GM21528 (cell line): ENCODE measurements around the gene MTG1.
A peak's percentile ranks its signal among the peaks of the same experiment; 100 is the strongest.
"Not testable (repeated sequence)": the region's sequence is repeated elsewhere in the genome, so short reads cannot be mapped to it uniquely, and the experiment has no call there.

Experiments used
- ATAC-seq: cut with Tn5 transposase; IDR thresholded peaks from one replicate; pipeline ENCODE4 v1.9.1; 2021; ENCODE audit warnings: mild to moderate bottlenecking, moderate library complexity; ENCODE audit not compliant: unreplicated experiment, low FRiP score

MTG1 gene

DNA sequence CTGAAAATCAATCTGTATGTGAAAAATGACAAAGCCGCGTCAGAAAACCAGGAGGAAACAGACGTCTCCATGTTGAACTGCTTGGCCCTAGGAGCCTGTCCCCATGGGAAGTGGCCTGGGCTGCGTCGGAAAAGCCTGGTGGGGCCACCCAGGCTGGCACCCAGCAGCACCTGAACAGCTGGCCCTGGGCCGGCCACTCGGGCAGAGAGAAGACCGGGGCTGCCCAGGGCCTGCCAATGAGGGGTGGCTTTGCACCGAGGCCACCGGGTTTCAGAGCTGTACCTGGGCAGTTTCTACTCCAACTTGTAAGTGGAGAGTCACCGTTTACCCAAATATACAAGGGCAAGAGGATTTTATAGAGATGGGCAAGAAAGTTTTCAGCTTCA is 35.0 kb upstream of the MTG1 start:
- ATAC-seq = no peak

DNA sequence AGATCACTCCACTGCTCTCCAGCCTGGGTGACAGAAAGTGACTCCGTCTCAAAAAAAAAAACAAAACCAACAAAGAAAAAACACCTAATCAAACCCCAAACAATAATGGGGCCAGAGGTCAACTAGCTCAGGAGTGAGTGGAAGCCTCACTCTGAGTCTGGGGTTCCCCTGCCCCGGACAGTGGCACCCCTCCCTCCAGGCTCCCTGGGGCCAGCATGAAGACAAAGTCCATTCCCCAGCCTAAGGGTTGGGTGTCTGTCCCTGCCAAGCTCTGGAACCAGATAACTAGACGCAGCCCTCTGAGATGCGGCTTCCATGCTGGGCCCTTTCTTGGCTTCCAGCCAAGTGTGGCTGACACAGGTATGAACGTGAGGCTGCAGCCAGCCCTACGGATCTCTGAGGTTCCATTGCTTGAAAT is 34.4 kb upstream of the MTG1 start:
- ATAC-seq = no peak

DNA sequence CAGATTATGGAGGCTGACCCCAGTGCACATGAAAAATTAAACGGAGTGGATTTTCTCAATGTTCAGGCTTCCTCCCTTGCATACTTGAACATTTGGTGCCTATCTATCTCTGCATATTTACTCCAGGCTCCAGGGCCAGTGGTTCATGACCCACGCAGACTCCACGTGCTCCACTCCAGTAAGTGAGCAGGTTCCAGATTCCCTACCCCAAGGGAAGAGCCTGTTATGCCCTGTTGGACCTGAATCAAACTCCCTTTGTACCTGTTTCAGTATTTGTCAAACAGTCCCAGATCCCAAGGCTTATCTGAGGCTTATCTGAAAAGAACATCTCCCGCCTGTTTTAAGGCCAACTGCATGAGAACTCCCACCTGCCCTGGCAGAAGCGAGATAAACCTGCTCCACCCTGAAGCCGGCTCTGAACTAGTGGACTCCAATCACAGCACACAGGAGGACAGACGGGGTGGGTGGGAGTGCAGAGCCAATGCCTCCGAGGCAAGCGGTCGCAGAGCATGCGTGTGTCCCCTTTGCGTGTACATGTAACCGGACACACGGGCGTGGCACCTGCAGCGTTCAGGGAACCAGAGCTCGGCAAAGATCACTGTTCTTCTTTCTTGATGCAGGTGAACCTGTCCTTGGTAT is 33.9 kb upstream of the MTG1 start:
- no peak for ATAC-seq

DNA sequence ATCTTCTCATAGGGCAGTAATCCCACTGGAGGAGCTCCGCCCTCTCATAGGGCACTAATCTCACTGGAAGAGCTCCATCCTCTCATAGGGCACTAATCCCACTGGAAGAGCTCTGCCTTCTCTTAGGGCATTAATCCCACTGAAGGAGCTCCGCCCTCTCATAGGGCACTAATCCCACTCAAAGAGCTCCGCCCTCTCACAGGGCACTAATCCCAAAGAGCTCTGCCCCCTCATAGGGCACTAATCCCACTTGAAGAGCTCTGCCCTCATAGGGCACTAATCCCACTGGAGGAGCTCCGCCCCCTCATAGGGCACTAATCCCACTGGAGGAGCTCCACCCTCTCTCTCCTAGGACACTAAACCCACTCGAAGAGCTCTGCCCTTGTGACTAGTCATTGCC is 32.7 kb upstream of the MTG1 start:
- ATAC-seq = no peak

DNA sequence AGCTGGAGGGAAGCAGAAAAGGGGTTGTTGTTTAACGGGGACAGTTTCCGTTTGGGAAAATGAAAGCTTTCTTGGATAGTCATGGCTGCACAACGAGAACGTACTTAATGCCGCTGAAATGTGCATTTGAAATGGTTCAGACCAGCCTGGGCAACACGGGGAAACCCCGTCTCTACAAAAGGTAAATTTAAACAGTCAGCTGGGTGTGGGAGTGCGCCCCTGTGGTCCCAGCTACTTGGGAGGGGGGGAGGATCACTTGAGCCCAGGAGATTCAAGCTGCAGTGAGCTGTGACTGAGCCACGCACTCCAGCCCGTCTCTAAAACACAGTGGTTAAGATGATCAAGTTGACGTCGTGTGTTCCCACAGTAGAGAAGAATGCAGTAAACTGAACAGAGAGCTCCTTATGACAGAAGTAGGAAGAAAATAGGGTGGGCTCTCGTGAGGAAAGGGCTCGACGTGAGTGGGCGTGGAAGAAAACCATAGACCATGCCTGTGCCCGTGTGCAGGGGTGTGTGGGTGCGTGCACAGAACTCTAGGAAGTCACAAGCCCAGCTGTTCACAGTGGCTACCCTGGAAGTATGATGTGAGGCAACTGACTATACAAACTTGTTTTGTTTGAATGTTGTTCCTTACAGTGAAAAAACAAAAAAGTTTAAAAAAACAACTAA is 32.0 kb upstream of the MTG1 start:
- no peak for ATAC-seq

DNA sequence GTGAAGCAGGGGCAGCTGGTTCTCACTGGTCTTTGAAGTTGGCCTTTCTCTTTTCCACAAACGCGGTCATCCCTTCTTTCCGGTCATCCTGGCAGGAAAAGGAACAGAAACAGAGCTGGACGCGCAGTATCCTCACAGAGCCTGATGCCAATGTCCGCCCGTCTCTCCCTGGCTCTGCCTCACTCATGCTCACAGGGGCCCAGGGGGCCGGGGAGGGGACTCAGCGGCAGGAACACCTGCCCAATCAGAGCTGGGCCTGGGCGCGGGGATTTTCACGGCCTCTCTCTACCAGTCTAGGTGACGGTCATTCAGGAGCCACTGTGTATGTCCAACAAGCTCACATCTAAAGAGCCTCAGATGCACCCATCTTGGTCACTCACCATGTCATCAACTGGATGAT is 31.1 kb upstream of the MTG1 start:
- no peak for ATAC-seq

DNA sequence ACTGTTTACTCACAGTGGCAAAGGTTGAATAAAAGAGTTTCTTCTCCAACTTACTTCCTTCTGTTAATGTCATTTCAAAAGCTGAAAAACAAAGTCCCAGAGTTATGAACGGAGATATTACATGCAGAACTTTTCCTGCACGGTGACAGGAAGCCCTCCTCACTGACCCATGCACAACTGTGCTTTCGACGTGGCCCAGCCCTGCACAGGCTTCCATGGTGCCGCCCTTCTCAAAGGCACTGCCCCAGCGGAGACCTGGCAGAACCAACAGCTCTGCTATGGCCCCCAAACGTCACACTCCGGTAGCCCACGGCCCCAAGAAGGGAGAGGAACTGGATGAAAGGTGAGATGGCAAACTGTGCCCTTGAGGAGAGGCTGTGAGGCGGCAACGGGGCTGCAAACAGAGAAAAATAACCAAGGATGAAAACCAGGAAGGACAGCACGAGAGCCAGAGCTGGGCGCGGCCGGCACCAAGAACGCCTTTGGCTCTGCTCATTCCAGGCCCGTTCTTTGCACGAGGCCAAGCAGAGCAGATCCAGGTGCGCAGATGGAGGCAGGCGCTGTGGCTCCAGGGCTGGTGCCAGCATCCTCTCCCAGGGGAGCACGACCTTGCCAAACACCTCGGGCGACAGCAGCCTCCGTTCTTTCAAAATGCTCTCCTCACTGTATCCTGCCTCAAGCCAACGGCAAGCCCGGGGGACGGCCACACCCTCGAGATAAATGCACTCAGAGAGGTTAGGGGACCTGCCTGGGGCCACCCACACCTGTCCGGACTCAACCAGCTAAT is 29.1 kb upstream of the MTG1 start:
- no peak for ATAC-seq

DNA sequence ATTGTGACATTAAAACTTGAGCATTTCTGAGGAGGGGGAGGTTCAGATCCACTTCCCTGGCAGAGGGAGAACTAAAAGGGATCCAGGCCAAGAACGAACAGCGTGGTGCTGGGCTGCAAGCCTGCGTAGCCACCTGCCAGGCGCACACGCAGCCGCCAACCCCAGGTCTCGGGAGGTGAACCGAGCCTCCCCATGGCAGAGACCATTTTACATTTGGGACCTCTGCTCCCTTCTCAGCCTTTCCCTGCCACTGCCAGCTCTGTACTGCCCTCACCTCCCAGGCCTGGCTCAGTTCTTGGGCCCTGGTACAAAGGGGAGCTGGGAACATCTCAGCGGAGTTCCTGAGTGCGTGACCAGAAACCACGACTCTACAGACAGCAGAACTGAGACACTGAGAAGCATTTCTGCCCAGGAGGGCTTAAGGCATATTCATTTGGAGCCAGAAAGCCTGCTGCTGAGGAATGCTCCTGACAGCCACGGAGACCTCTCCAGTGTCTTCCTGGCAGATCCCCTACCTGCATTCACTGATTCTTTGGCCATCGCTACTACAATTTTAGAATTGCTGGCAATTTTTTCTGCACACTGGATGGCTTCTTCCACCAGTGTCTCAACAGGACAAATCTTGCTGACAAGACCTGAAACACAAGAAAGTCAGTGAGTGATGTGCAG is 28.4 kb upstream of the MTG1 start:
- ATAC-seq = no peak

DNA sequence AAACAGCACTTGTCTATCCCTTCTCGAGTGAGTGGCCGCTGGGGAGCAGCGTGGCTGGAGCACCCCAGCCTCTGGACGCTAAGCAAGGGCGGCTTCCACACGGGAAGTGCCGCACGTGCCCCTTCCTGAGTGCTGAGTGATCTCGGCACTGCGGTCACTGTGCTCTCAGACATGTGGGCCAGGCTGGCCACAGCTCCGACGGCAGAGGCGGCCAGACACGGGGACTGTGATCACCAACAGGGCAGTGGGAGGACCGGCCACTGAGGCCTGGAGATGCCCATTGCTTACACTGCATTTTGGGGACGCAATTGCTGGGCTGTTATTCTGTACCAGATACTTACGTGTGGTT is 27.9 kb upstream of the MTG1 start:
- no peak for ATAC-seq

DNA sequence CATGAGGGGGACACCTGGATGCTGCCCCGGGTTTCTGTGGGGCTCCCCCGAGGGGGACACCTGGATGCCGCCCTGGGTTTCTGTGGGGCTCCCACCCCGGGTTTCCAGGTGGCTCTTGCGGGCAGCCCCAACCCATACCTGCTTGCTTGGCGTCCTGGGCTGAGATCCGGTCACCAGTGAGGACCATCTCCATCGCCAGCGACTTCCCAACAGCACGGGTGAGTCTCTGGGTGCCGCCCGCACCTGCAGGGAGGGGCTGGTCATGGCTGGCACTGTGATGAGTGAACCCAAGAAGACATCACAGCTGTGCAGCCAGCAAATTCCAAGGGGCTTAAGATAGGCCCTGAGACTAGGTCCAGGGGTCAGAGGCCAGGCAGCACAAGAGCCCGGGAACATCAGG is 27.2 kb upstream of the MTG1 start:
- no peak for ATAC-seq

DNA sequence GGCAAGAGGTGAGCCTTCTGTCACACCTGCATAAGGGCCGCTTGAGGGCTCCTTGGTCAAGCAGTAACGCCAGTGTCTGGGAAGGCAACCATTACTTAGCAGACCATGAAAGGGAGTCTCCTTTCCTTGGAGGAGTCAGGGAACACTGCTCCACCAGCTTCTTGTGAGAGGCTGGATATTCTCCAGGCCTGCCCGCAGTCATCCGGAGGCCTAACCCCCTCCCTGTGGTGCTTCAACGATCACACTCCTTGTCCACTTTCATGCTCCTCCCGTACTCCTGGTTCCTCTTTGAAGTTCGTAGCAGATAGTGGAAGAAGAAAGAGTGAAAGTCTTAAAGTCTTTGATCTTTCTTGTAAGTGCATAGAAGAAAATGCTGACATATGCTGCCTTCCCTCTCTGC is 26.5 kb upstream of the MTG1 start:
- ATAC-seq = not testable (repeated sequence)

DNA sequence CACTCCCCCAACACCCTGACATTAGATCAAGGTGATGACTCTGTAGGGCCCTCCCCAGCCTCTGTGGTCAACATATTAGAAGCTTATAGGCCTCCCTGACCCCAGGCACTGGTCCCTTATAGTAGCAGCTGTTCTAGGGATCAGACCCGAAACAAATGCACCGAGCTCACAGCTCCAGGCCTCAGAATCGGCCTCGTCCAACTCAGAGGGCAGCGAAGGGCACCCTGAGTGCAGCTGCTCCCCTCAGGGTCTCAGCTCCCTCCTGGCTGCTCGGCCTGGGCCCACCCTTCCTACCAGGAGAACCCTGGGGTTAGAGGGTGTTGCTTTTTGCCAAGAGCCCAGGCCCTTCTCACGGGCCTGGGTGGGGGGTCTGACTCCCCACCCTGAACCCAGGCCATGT is 25.8 kb upstream of the MTG1 start:
- ATAC-seq = no peak

DNA sequence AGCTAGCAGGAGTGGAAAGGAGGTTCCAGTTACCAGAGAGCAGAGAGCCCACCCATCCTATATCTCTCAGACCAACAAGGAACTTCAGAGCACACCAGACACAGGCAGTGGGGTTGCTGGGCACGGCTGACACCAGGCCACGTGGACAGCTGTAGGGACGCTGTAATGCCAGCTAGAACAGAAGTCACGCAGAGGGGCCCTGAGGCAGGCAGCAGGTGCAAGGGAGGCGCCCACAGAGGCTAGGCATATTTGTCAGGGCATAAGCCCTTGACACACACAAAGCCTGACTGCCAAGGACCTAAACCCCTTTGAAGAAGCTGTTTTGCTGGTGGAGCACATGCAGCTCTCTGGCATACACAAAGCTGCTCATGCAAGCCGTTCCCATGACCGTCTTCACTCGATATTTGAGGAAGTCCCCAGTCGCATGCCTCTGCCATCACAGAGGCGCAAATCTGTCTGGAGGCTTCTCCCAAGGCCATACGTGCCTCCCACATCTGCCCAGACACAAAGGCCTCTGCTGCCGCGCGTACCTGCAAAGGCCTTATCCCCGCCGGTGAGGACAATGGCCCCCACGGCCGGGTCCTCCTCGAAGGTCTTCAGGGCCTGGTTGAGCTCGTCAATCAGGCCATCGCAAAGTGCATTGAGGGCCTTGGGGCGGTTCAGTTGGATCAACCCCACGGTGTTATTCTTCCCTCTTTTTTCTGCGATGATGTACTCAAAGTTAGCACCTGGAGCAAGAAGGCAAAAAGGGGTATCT is 23.7 kb upstream of the MTG1 start:
- no peak for ATAC-seq

DNA sequence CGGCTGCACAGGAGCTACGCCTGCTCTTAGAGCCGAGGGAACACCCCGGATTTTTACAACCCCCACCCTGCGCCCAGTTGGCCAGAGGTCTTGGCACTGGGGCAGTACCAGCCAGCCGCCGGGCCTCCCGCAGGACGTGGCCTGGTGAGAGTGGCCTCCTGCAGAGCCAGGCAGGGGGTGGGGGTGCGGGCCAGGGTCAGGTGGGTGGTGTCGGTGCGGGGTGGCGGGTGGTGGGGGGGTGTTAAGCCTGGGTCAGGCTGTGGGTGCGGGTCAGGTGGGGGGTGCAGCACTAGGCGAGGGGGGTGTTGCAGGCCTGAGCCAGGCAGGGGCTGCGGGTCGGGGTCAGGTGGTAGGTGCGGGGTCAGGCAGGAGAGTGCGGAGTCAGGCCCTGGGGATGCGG is 21.4 kb upstream of the MTG1 start:
- no peak for ATAC-seq

DNA sequence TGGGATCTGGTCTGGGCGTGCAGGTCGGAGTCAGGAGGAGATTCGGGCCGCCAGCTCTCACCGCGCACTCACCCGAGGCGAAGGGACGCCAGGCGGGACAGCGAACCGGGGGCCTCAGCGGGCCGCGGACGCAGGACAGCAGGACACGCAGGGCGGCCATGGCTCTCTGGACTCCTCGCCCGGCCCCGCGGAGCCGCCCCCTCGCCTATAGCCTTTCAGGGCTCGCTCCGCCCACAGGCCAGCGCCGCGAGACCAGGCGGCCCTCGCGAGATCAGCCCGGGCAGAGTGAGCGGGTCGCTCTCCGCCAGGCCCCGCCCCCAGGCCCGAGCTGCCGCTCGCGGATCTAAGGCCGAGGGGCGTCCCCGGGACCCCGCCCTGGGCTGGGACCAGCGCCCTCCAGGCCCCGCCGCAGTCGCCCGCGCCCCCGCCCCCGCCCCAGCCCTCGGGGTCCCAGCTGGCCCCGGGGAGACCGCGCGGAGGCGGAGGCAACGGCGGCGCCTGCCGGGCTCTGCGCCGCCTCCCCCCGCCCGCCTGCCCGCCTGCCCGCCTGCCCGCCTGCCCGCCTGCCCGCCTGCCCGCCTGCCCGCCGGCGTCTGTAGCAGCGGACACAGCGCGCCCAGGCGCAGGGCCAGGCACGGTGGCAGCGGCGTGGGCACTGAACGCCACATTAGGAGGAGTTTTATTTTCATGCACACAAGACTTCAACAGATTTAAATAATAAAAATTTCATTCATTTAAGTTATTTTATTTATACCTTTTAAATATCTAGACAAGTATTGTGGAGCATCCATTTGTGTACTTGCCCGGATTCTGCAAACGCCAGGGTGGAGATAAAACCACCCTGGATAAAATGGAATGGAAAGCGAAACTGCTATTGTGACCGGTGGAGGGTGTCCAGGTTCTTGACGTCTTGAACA is 20.5 kb upstream of the MTG1 start, which contains the start of gene ECHS1:
Gene ECHS1 (minus strand): TSS at position 181 of the 917 bp plus-strand sequence. CDS start 21 bp downstream, at position 160.
- ATAC-seq = peak; percentile 95

DNA sequence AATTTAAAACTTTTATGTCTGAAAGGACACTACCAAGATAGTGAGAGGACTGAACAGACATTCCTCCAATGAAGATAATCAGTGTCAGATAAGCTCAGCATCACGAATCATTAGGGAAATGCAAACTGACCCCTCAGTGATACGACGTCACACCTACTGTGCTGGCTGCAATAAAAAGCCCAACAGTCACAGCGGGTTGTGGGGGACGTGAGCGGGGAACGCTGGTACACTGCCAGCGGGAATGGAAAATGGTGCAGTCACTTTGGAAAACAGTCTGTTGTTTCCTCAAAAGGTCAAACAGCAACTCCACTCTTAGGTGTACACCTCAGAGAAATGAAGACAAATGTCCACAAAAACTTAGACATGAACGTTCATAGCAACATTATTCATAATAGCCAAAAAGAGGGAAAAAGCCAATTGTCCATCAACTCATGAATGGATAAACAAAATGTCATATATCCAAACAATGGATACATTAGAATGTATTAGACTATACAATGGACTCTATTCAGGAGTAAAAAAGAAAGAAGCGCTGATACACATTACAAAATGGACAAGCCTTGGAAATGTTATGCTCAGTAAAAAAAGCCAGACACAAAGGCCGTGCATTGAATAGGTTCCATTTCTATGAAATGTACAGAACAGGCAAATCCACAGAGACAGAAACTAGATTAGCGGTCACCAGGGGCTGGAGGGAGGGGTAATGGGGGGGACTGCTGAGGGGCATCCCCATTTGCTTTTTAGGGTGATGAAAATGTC is 18.4 kb upstream of the MTG1 start:
- no peak for ATAC-seq

DNA sequence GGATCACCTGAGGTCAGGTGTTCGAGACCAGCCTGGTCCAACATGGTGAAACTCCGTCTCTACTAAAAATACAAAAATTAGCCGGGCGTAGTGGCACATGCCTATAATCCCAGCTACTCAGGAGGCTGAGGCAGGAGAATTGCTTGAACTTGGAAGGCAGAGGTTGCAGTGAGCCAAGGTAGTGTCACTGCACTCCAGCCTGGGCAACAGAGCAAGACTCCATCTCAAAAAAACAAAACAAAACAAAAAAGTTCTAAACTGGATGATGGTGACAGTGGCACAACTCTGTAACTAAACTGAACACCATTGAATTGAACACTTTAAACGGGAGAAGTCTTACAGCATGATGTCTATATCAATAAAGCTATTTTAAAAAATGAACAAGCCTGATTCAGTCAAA is 17.8 kb upstream of the MTG1 start:
- not testable (repeated sequence) for ATAC-seq

DNA sequence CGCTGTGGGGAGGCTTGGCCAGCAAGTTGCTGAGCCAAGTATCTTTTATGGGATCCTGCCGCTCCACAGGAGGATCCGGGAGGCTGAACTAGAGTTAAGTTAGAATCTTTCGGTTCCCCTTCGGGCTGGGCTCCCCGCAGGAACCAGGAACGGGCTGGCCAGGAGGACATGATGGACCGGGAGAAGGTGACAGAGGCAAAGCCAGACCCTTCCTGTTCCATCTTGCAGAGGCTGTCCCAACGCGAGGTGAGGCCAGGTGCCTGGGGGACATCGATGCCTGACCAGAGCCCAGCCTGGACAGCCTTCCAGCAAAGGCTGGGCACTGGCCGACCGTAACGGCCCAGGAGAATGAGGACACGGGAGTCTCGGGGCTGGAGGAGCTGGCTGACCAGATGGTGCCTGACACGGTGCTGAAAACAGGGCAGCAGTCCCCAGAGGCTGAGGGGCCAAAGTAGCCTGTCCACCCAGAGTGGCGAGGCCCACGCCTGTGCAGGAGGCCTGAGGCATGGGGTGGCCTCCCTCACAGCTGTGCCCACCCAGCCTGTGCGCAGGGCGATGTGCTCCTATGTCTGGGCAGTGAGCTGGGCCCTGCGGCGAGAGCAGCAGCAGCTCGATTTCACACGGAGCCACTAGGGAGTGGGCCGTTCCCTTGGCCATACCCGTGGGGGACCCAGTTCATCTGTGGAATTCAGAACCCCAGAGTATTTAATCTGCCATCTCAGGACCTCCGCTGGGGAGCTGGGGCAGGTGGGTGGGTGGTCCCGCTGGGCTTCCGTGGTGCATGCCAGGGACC is 16.7 kb upstream of the MTG1 start:
- ATAC-seq = no peak
